NB4 (cell line): Measurements from ENCODE around the gene PHACTR1.

Experiments
- CTCF ChIP-seq: IDR thresholded peaks from one replicate; pipeline ENCODE4 v1.5.1; 2012; ENCODE audit warnings: low read depth, low read length
- MAX ChIP-seq: IDR thresholded peaks from 2 replicates; pipeline ENCODE4 v1.6.1; 2011; ENCODE audit warnings: low read depth, low read length
- MYC ChIP-seq: IDR thresholded peaks from 2 replicates; pipeline ENCODE4 v1.6.1; 2011; ENCODE audit warnings: low read depth, low read length
- POLR2A ChIP-seq: IDR thresholded peaks from 2 replicates; pipeline ENCODE4 v1.6.1; 2011; ENCODE audit warnings: mild to moderate bottlenecking; ENCODE audit not compliant: insufficient read length; ENCODE audit errors: extremely low read depth

- TF ChIP-seq CTCF (no peak), POLR2A (no peak), MAX (no peak), MYC (no peak)
Measured at GRCh38 chr6:12903246-12903645, 186.7 kb downstream of the PHACTR1 start.
